GM12878 (cell line): ENCODE measurements around the gene RFLNA. TPM values are rescaled to one million over a fixed set of nuclear protein-coding genes. Genes with fewer than 3 reads are reported as not detected.
A peak's percentile ranks its signal among the peaks of the same experiment; 100 is the strongest.

Source experiments
- ATAC-seq: fragments of 200-7000 bp; cut with Tn5 transposase; 3 replicates; pipeline ENCODE4 v1.9.1; 2020; ENCODE audit warnings: mild to moderate bottlenecking, moderate library complexity
- BruUV-seq: library from RNA; stranded (reverse); fragments of 400-500 nt; replicated peaks from 2 replicates; lab custom pipeline; 2021; lab: Mats Ljungman, UMichigan
- CTCF ChIA-PET: fragments of 300-600 bp; sonication (Branson Sonifier 250); formaldehyde crosslinking; extraction: SDS; loops from one replicate; lab custom pipeline; 2021; ENCODE audit warnings: inconsistent platforms; lab: Yijun Ruan, JAX
- POLR2A ChIA-PET: fragments of 350-600 bp; formaldehyde crosslinking; extraction: SDS; loops from one replicate; lab custom pipeline; 2021; ENCODE audit warnings: inconsistent platforms; lab: Charles Lee
- RAD21 ChIA-PET: fragments of 300-600 bp; sonication (Branson Sonifier 250); formaldehyde crosslinking; loops from one replicate; lab custom pipeline; 2023; ENCODE audit warnings: antibody characterized with exemption; ENCODE audit not compliant: unreplicated experiment; lab: Charles Lee
- SMC1A ChIA-PET: fragments of 300-600 bp; sonication (Branson Sonifier 250); formaldehyde crosslinking; loops from one replicate; lab custom pipeline; 2023; ENCODE audit not compliant: unreplicated experiment, uncharacterized antibody; lab: Charles Lee
- DNase-seq: peaks from one replicate; pipeline ENCODE4 v3.0.0-alpha.2; 2011; ENCODE audit warnings: low read depth, low spot score
- FAIRE-seq: peaks from 3 replicates; lab custom pipeline; 2011; peaks lifted over from hg19 to GRCh38; lab: Jason Lieb, UNC
- H2AFZ ChIP-seq: 2 replicates; pipeline ENCODE4 v1.6.0; 2011; ENCODE audit warnings: low read depth, low read length, control low read depth; ENCODE audit not compliant: control insufficient read depth
- H3K27ac ChIP-seq: 2 replicates; pipeline ENCODE4 v1.5.1; 2011; ENCODE audit warnings: control low read depth; ENCODE audit not compliant: control insufficient read depth, insufficient read depth
- H3K27me3 ChIP-seq, 2 experiments: replicated peaks in 1 of 2; 2 replicates each; pipeline versions ENCODE4 v1.6.0 to v1.6.1; 2011; ENCODE audit warnings: low read length in 1 of 2; ENCODE audit not compliant: control insufficient read depth in 2 of 2, insufficient read depth in 2 of 2
- H3K36me3 ChIP-seq, 2 experiments: 2 replicates each; pipeline ENCODE4 v1.5.1; 2011; ENCODE audit warnings: low read length in 1 of 2; ENCODE audit not compliant: control insufficient read depth in 2 of 2, insufficient read depth in 2 of 2
- H3K4me1 ChIP-seq: 2 replicates; pipeline ENCODE4 v1.6.1; 2011; ENCODE audit warnings: mild to moderate bottlenecking, low read length, moderate library complexity, mixed read lengths; ENCODE audit not compliant: control insufficient read depth, insufficient read depth
- H3K4me2 ChIP-seq: 2 replicates; pipeline ENCODE4 v1.6.0; 2011; ENCODE audit warnings: control low read depth; ENCODE audit not compliant: control insufficient read depth, insufficient read depth
- H3K4me3 ChIP-seq: fragments of 200-600 bp; sonication (generic); 2 replicates; pipeline ENCODE4 v1.5.1; 2016
- H3K79me2 ChIP-seq: 2 replicates; pipeline ENCODE4 v1.6.0; 2011; ENCODE audit warnings: low read length; ENCODE audit not compliant: control insufficient read depth, insufficient read depth
- H3K9ac ChIP-seq: 2 replicates; pipeline ENCODE4 v1.8.0; 2011; ENCODE audit warnings: low read length, control low read depth, mixed read lengths; ENCODE audit not compliant: control insufficient read depth, insufficient read depth
- H3K9me3 ChIP-seq: replicated peaks from 3 replicates; pipeline ENCODE4 v1.5.1; 2011; ENCODE audit warnings: mild to moderate bottlenecking, low read length; ENCODE audit not compliant: control insufficient read depth, insufficient read depth
- H4K20me1 ChIP-seq: 2 replicates; pipeline ENCODE4 v1.6.0; 2011; ENCODE audit not compliant: control insufficient read depth, insufficient read depth
- BMI1 ChIP-seq: fragments of 450-650 bp; IDR thresholded peaks from 2 replicates; pipeline ENCODE4 v1.6.1; 2016; ENCODE audit warnings: mild to moderate bottlenecking, moderate library complexity, borderline replicate concordance
- ESRRA ChIP-seq: IDR thresholded peaks from 2 replicates; pipeline ENCODE4 v1.6.1; 2012; ENCODE audit warnings: mild to moderate bottlenecking, low read length, improper control_type of control experiment
- GABPA ChIP-seq: IDR thresholded peaks from 2 replicates; pipeline ENCODE4 v1.6.1; 2014; ENCODE audit warnings: antibody characterized with exemption, low read depth, mild to moderate bottlenecking, inconsistent platforms
- LARP7 ChIP-seq: fragments of 450-650 bp; IDR thresholded peaks from 2 replicates; pipeline ENCODE4 v1.6.1; 2017; ENCODE audit warnings: mild to moderate bottlenecking
- NFIC ChIP-seq: IDR thresholded peaks from 2 replicates; pipeline ENCODE4 v1.6.1; 2012; ENCODE audit warnings: low read depth, mild to moderate bottlenecking, inconsistent platforms, low read length, moderate library complexity
- NR2C2 ChIP-seq: IDR thresholded peaks from 2 replicates; pipeline ENCODE4 v1.6.1; 2011; ENCODE audit warnings: borderline replicate concordance, low read depth; ENCODE audit not compliant: control insufficient read depth, insufficient read length
- PML ChIP-seq: IDR thresholded peaks from 2 replicates; pipeline ENCODE4 v1.6.1; 2012; ENCODE audit warnings: low read length, inconsistent platforms
- POLR2A ChIP-seq: IDR thresholded peaks from 2 replicates; pipeline ENCODE4 v1.6.1; 2011; ENCODE audit warnings: low read depth, mild to moderate bottlenecking, low read length
- RAD21 ChIP-seq: IDR thresholded peaks from 2 replicates; pipeline ENCODE4 v1.6.1; 2011; ENCODE audit warnings: mild to moderate bottlenecking, low read depth, low read length, moderate library complexity; ENCODE audit not compliant: insufficient read depth
- SMC3 ChIP-seq: IDR thresholded peaks from 2 replicates; pipeline ENCODE4 v1.6.1; 2011; ENCODE audit warnings: low read length, improper control_type of control experiment, borderline replicate concordance
- TARDBP ChIP-seq: IDR thresholded peaks from 2 replicates; pipeline ENCODE4 v1.6.1; 2016; ENCODE audit warnings: borderline replicate concordance
- WGBS: methylation state at CpG from one replicate; pipeline ENCODE4 v1.1.6; 2016; ENCODE audit warnings: low lambda C conversion rate; ENCODE audit not compliant: insufficient replicate concordance, insufficient coverage; ENCODE audit errors: missing lambda C conversion rate; 5-methylcytosine and 5-hydroxymethylcytosine counted together
- in situ Hi-C: fragments of 300-500 bp; cut with MboI; formaldehyde crosslinking; loops from 9 replicates; pipeline ENCODE4 v1.14.3; 2018; ENCODE audit warnings: mixed read lengths
- intact Hi-C: fragments of 100-400 bp; cut with micrococcal nuclease; formaldehyde crosslinking; loops from one replicate; pipeline ENCODE4 v1.14.2; 2022; ENCODE audit not compliant: unreplicated experiment
- polyA plus RNA-seq, 11 experiments: library from polyadenylated mRNA; depleted of rRNA in 4 of 11; unstranded in 6 of 11; stranded (reverse) in 5 of 11; fragments of >200 nt; fragmentation: Nextera tagmentation in 4 of 11; fragmentation: Illumina TruSeq in 1 of 11; extraction: Ambion mirVana in 4 of 11; extraction: Trizol in 1 of 11; gene quantifications; 1 replicate in 1 of 11; 2 replicates in 10 of 11; pipeline versions ENCODE4 v1.2.1 to v1.2.3, GENCODE V29; 2011 to 2016; ENCODE audit warnings: inconsistent platforms in 2 of 11, missing spikeins in 2 of 11, low read depth in 1 of 11
- total RNA-seq, 4 experiments: library from RNA; depleted of rRNA in 3 of 4; stranded (reverse); fragments of >200 nt in 3 of 4; fragmentation: Illumina TruSeq in 1 of 4; extraction: Trizol in 1 of 4; gene quantifications; 2 replicates each; pipeline versions ENCODE4 v1.2.1 to v1.2.3, GENCODE V29; 2013 to 2021
- TF ChIP-seq, protein P1 (sequence below): fragments of 450-650 bp; IDR thresholded peaks from 2 replicates; pipeline ENCODE4 v1.6.1; 2017; ENCODE audit warnings: low read depth, mild to moderate bottlenecking, moderate library complexity
- TF ChIP-seq, protein P2 (sequence below): IDR thresholded peaks from 2 replicates; pipeline ENCODE4 v1.6.1; 2011; ENCODE audit warnings: mild to moderate bottlenecking, low read depth, low read length, moderate library complexity; ENCODE audit not compliant: insufficient replicate concordance
- TF ChIP-seq, protein P3 (sequence below): IDR thresholded peaks from 2 replicates; pipeline ENCODE4 v1.6.1; 2011; ENCODE audit warnings: borderline replicate concordance, low read depth, mild to moderate bottlenecking, moderate library complexity, low read length; ENCODE audit not compliant: insufficient read depth, poor library complexity, severe bottlenecking

RFLNA gene
- total and polyA plus RNA-seq, 10 of the 15 experiments (the other 5 are each of a cell fraction or from before 2014, with no cell fraction given): 0.08 TPM; not detected in 9

DNA sequence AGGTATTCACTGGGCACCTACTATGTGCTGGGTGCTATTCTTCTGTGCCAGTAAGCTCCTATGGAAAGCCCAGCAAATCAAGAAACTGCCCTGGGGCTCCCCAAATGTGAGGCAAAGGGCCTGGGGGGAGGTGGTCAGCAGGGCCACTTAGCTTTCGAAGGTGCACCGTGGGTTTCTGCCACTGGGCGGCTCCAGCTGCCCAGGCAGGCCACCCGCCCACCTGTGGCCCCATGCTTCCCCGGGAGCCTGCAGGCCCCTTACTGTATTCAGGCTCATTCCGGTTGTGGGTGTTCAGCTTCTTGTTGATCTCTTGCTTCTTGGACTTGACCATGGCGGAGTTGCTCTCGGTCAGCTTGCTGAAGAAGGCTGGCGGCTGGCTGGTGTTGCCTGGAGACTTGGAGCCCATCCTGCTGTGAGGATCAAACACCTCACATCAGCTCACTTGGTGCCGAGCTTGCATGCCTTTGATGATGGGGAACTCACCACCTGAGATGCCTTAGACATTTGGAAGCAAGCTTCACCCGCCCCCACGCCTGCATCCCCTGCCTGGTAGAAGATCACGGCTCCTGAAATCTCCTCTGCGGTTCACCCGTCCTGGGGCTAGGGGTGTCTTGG is 37.3 kb downstream of the RFLNA start:
- FAIRE-seq: no peak
- ChIA-PET CTCF (interaction anchor here (0.6 kb wide), 1 partner anchor 205 kb away, joined by 3 read pairs; no protein-coding TSS in a partner anchor), SMC1A (no interaction called here), RAD21 (interaction anchor here (1.1 kb wide), 1 partner anchor 440 kb away, joined by 3 read pairs; no protein-coding TSS in a partner anchor), POLR2A (no interaction called here)
- DNase-seq: no peak
- no TSS peak for BruUV-seq
- ATAC-seq: peak; percentile 40; the same call in 2 of the 3 replicates
- no peaks in the 10 kb centered on the region for H3K79me2 ChIP-seq
- no peak overlapping the region for H3K27ac ChIP-seq
- no peaks in the 10 kb centered on the region for H3K27me3 ChIP-seq
- H3K4me3 ChIP-seq: no peak overlapping the region
- no peak overlapping the region for H2AFZ ChIP-seq
- WGBS: 97% methylated on average over 15 of the region's 15 CpGs
- no peak overlapping the region for H3K9ac ChIP-seq
- H3K36me3 ChIP-seq: peaks cover 5 to 38% of the 10 kb centered on the region in 2 experiments; a peak in 3 of 4 replicates
- in situ Hi-C loops (no loop called here), intact Hi-C loops (no loop called here)
- no peaks in the 10 kb centered on the region for H4K20me1 ChIP-seq
- TF ChIP-seq SMC3 (peak; percentile 13; the same call in 1 of the 2 replicates), ESRRA (no peak), LARP7 (no peak), RAD21 (0 out of 2 replicates have a peak, but pooled peaks have one; percentile 11), NFIC (no peak), PML (no peak), TARDBP (no peak), NR2C2 (no peak), BMI1 (no peak), GABPA (no peak), POLR2A (no peak)
- TF ChIP-seq, protein P1, sequence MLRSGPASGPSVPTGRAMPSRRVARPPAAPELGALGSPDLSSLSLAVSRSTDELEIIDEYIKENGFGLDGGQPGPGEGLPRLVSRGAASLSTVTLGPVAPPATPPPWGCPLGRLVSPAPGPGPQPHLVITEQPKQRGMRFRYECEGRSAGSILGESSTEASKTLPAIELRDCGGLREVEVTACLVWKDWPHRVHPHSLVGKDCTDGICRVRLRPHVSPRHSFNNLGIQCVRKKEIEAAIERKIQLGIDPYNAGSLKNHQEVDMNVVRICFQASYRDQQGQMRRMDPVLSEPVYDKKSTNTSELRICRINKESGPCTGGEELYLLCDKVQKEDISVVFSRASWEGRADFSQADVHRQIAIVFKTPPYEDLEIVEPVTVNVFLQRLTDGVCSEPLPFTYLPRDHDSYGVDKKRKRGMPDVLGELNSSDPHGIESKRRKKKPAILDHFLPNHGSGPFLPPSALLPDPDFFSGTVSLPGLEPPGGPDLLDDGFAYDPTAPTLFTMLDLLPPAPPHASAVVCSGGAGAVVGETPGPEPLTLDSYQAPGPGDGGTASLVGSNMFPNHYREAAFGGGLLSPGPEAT: no peak
- TF ChIP-seq, protein P2, sequence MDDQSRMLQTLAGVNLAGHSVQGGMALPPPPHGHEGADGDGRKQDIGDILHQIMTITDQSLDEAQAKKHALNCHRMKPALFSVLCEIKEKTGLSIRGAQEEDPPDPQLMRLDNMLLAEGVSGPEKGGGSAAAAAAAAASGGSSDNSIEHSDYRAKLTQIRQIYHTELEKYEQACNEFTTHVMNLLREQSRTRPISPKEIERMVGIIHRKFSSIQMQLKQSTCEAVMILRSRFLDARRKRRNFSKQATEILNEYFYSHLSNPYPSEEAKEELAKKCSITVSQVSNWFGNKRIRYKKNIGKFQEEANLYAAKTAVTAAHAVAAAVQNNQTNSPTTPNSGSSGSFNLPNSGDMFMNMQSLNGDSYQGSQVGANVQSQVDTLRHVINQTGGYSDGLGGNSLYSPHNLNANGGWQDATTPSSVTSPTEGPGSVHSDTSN: no peak
- TF ChIP-seq, protein P3, sequence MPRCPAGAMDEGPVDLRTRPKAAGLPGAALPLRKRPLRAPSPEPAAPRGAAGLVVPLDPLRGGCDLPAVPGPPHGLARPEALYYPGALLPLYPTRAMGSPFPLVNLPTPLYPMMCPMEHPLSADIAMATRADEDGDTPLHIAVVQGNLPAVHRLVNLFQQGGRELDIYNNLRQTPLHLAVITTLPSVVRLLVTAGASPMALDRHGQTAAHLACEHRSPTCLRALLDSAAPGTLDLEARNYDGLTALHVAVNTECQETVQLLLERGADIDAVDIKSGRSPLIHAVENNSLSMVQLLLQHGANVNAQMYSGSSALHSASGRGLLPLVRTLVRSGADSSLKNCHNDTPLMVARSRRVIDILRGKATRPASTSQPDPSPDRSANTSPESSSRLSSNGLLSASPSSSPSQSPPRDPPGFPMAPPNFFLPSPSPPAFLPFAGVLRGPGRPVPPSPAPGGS: no peak
- H3K4me2 ChIP-seq: no peak overlapping the region
- H3K4me1 ChIP-seq: no peaks in the 10 kb centered on the region
- no peaks in the 10 kb centered on the region for H3K9me3 ChIP-seq
